Measurements from ENCODE around the gene PTPRT.

GRCh38 chr20:42742926-42743325 is 446.8 kb downstream of the PTPRT start:
- TF ChIP-seq CTCF (IDR thresholded peaks at IDR 0.05; ENCODE audit: borderline replicate concordance, extremely low read depth, low read length, poor library complexity, severe bottlenecking) (no peak), EZH2 (IDR thresholded peaks at IDR 0.05; ENCODE audit: borderline replicate concordance, low read depth, low read length, severe bottlenecking) (no peak)
